D721Med (cell line): ENCODE measurements around the gene RYR3.
"Not testable (repeated sequence)": the region's sequence is repeated elsewhere in the genome, so short reads cannot be mapped to it uniquely, and the experiment has no call there.

Source experiments
- DNase-seq: peaks from one replicate; pipeline ENCODE4 v3.0.0; 2011; ENCODE audit warnings: low spot score; ENCODE audit not compliant: insufficient read length
- FAIRE-seq: peaks from 2 replicates; lab custom pipeline; 2011; peaks lifted over from hg19 to GRCh38; lab: Jason Lieb, UNC
- CTCF ChIP-seq: IDR thresholded peaks from 2 replicates; pipeline ENCODE4 v1.5.1; 2012; ENCODE audit warnings: mild to moderate bottlenecking, control low read depth; ENCODE audit not compliant: insufficient read depth; ENCODE audit errors: missing control alignments

RYR3 gene

GRCh38 chr15:33553157-33553556 lies 242.4 kb downstream of the RYR3 start:
- DNase-seq: no peak
- FAIRE-seq: no peak
- TF ChIP-seq CTCF: no peak

GRCh38 chr15:33559207-33559890 lies 248.6 kb downstream of the RYR3 start:
- DNase-seq (no peak), FAIRE-seq (no peak)
- no peak for TF ChIP-seq CTCF

GRCh38 chr15:33561407-33561806 lies 250.6 kb downstream of the RYR3 start:
- FAIRE-seq (no peak), DNase-seq (no peak)
- TF ChIP-seq CTCF: no peak

GRCh38 chr15:33561967-33562366 lies 251.2 kb downstream of the RYR3 start:
- no peak for FAIRE-seq
- no peak for DNase-seq
- no peak for TF ChIP-seq CTCF

GRCh38 chr15:33565094-33565493 lies 254.3 kb downstream of the RYR3 start:
- DNase-seq (no peak), FAIRE-seq (no peak)
- no peak for TF ChIP-seq CTCF

GRCh38 chr15:33567652-33568051 lies 256.9 kb downstream of the RYR3 start:
- DNase-seq: no peak
- no peak for TF ChIP-seq CTCF
- no peak for FAIRE-seq

- TF ChIP-seq CTCF: no peak
These were observed 258.3 kb downstream of the RYR3 start for GRCh38 chr15:33569036-33569435.

GRCh38 chr15:33577911-33578310 lies 267.1 kb downstream of the RYR3 start:
- not testable (repeated sequence) for FAIRE-seq, DNase-seq

More at GRCh38 chr15:33569036-33569435, 258.3 kb downstream of the RYR3 start:
- no peak for DNase-seq
- FAIRE-seq: no peak
